Mammary epithelial cell (primary cell): Measurements from ENCODE around the gene STK11IP.

Experiments
- EZH2 ChIP-seq: IDR thresholded peaks from 2 replicates; pipeline ENCODE4 v1.6.1; 2012; ENCODE audit warnings: low read length, inconsistent platforms, borderline replicate concordance
- TF ChIP-seq, protein P1 (sequence below), 2 donors: IDR thresholded peaks in 1 of 2; conservative IDR thresholded peaks in 1 of 2; 2 replicates each; pipeline ENCODE4 v1.5.1; 2011 to 2012; ENCODE audit warnings: inconsistent platforms in 2 of 2, low read length in 2 of 2, mild to moderate bottlenecking in 2 of 2, control low read depth in 1 of 2, low read depth in 1 of 2; ENCODE audit not compliant: insufficient read depth in 1 of 2; ENCODE audit errors: extremely low read depth in 1 of 2

DNA sequence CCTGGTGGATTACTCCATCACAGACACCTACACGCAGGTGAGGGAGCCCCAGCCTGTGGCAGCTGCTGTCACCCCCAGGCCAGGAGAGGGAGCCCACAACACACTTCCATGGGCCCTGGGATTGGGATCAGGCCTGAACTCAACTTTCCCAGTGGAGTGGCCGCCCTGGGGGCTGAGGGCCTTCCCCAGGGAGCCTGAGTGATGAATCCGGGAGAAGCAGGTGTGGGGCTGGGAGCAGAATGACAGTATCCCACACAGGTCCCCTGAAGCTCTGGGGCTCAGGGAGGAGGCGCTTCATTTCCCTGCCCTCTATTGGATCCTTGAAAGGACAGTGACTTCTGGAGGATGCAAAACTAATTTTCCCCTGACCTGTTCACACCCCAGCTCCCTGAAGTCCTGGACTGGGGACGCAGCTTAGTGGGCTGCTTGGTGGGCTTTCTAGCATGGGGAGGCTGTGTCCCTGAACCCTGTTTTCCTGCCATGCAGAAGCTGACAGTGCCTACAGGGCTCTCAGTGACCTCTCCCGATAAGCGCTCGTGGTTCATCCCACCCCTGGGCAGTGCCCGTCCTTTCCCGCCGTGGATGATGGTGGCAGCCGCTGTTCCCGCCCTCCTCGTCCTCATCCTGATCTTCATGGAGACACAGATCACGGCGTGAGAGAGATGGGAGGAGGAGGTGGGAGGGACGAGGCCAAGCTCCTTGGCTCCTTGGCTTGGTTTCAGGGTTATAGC lies 40.7 kb downstream of the STK11IP start:
- TF ChIP-seq, protein P1, sequence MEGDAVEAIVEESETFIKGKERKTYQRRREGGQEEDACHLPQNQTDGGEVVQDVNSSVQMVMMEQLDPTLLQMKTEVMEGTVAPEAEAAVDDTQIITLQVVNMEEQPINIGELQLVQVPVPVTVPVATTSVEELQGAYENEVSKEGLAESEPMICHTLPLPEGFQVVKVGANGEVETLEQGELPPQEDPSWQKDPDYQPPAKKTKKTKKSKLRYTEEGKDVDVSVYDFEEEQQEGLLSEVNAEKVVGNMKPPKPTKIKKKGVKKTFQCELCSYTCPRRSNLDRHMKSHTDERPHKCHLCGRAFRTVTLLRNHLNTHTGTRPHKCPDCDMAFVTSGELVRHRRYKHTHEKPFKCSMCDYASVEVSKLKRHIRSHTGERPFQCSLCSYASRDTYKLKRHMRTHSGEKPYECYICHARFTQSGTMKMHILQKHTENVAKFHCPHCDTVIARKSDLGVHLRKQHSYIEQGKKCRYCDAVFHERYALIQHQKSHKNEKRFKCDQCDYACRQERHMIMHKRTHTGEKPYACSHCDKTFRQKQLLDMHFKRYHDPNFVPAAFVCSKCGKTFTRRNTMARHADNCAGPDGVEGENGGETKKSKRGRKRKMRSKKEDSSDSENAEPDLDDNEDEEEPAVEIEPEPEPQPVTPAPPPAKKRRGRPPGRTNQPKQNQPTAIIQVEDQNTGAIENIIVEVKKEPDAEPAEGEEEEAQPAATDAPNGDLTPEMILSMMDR (conservative IDR thresholded peaks at IDR 0.05 in 1 of 2, IDR thresholded peaks at IDR 0.05 in 1 of 2; ENCODE audit: extremely low read depth in 1 of 2, insufficient read depth in 1 of 2, low read depth in 1 of 2, low read length in 2 of 2), result peak; percentile 32 to 41
- TF ChIP-seq EZH2, result no peak
